ENCODE measurements around the gene AAGAB.

- TF ChIP-seq, protein P1, sequence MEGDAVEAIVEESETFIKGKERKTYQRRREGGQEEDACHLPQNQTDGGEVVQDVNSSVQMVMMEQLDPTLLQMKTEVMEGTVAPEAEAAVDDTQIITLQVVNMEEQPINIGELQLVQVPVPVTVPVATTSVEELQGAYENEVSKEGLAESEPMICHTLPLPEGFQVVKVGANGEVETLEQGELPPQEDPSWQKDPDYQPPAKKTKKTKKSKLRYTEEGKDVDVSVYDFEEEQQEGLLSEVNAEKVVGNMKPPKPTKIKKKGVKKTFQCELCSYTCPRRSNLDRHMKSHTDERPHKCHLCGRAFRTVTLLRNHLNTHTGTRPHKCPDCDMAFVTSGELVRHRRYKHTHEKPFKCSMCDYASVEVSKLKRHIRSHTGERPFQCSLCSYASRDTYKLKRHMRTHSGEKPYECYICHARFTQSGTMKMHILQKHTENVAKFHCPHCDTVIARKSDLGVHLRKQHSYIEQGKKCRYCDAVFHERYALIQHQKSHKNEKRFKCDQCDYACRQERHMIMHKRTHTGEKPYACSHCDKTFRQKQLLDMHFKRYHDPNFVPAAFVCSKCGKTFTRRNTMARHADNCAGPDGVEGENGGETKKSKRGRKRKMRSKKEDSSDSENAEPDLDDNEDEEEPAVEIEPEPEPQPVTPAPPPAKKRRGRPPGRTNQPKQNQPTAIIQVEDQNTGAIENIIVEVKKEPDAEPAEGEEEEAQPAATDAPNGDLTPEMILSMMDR (conservative IDR thresholded peaks at IDR 0.05; ENCODE audit: low read depth, low read length), result no peak
- TF ChIP-seq EZH2 (IDR thresholded peaks at IDR 0.05; ENCODE audit: low read length, unreplicated experiment), result no peak
Observed at GRCh38 chr15:67170143-67170925, 84.1 kb downstream of the AAGAB start.

Data from PC-3 (cell line).